GM21737 (cell line): ENCODE data around the gene TNFRSF1A.
"Not testable (repeated sequence)": the region's sequence is repeated elsewhere in the genome, so short reads cannot be mapped to it uniquely, and the experiment has no call there.

Source experiments
- ATAC-seq: cut with Tn5 transposase; IDR thresholded peaks from one replicate; pipeline ENCODE4 v1.9.1; 2021; ENCODE audit warnings: mild to moderate bottlenecking, moderate library complexity; ENCODE audit not compliant: unreplicated experiment

The TNFRSF1A gene

GRCh38 chr12:6310771-6311610 lies 30.9 kb downstream of the TNFRSF1A start:
- ATAC-seq = no peak

GRCh38 chr12:6307529-6307928 lies 34.3 kb downstream of the TNFRSF1A start:
- no peak for ATAC-seq

- ATAC-seq = no peak
Observed at GRCh38 chr12:6306599-6307220, 35.2 kb downstream of the TNFRSF1A start.

GRCh38 chr12:6306151-6306550 lies 35.7 kb downstream of the TNFRSF1A start:
- ATAC-seq = no peak

GRCh38 chr12:6303071-6303470 lies 38.8 kb downstream of the TNFRSF1A start:
- no peak for ATAC-seq

GRCh38 chr12:6302621-6303020 lies 39.3 kb downstream of the TNFRSF1A start:
- no peak for ATAC-seq

- ATAC-seq = no peak
Observed at GRCh38 chr12:6301721-6302120, 40.2 kb downstream of the TNFRSF1A start.

- no peak for ATAC-seq
Observed at GRCh38 chr12:6297170-6297569, 44.7 kb downstream of the TNFRSF1A start.

- no peak for ATAC-seq
Observed at GRCh38 chr12:6295094-6295811, 46.6 kb downstream of the TNFRSF1A start.

- no peak for ATAC-seq
Observed at GRCh38 chr12:6294156-6295093, 47.5 kb downstream of the TNFRSF1A start.

- no peak for ATAC-seq
Observed at GRCh38 chr12:6292606-6293005, 49.3 kb downstream of the TNFRSF1A start.

GRCh38 chr12:6289906-6290305 lies 52.0 kb downstream of the TNFRSF1A start:
- ATAC-seq = not testable (repeated sequence)

- not testable (repeated sequence) for ATAC-seq
Observed at GRCh38 chr12:6289081-6289480, 52.8 kb downstream of the TNFRSF1A start.

- ATAC-seq = no peak
Observed at GRCh38 chr12:6288235-6288634, 53.6 kb downstream of the TNFRSF1A start.

- no peak for ATAC-seq
Observed at GRCh38 chr12:6285532-6286306, 56.2 kb downstream of the TNFRSF1A start.

GRCh38 chr12:6285063-6285477 lies 56.8 kb downstream of the TNFRSF1A start:
- no peak for ATAC-seq

GRCh38 chr12:6284273-6284672 lies 57.6 kb downstream of the TNFRSF1A start:
- ATAC-seq = no peak

- ATAC-seq = no peak
Observed at GRCh38 chr12:6282453-6282840, 59.4 kb downstream of the TNFRSF1A start.

GRCh38 chr12:6281081-6281809 lies 60.6 kb downstream of the TNFRSF1A start:
- no peak for ATAC-seq
